Neural cell (in vitro differentiated cells): ENCODE results near the gene MRC2.

Source experiments
- EP300 ChIP-seq: fragments of 450-650 bp; conservative IDR thresholded peaks from 2 replicates; pipeline ENCODE4 v1.6.1; 2014; ENCODE audit warnings: antibody characterized with exemption, mild to moderate bottlenecking, moderate library complexity; ENCODE audit not compliant: poor library complexity, severe bottlenecking
- EZH2 ChIP-seq: fragments of 200-600, 300-800 bp; shearing (Covaris generic), sonication (generic); IDR thresholded peaks from 2 replicates; pipeline ENCODE4 v1.6.1; 2014; ENCODE audit warnings: antibody characterized with exemption, low read length, borderline replicate concordance, mild to moderate bottlenecking; ENCODE audit not compliant: insufficient read depth, poor library complexity, severe bottlenecking
- MXI1 ChIP-seq: fragments of 450-650 bp; conservative IDR thresholded peaks from 2 replicates; pipeline ENCODE4 v1.6.1; 2014; ENCODE audit warnings: antibody characterized with exemption, mild to moderate bottlenecking; ENCODE audit not compliant: poor library complexity, severe bottlenecking
- POLR2AphosphoS5 ChIP-seq: IDR thresholded peaks from 2 replicates; pipeline ENCODE4 v1.6.1; 2012
- RAD21 ChIP-seq: fragments of 450-650 bp; conservative IDR thresholded peaks from 2 replicates; pipeline ENCODE4 v1.6.1; 2014; ENCODE audit warnings: antibody characterized with exemption, mild to moderate bottlenecking, moderate library complexity
- SMC3 ChIP-seq: fragments of 450-650 bp; conservative IDR thresholded peaks from 2 replicates; pipeline ENCODE4 v1.6.1; 2014; ENCODE audit warnings: antibody characterized with exemption, mild to moderate bottlenecking, moderate library complexity; ENCODE audit not compliant: poor library complexity
- TAF1 ChIP-seq: IDR thresholded peaks from 2 replicates; pipeline ENCODE4 v1.6.1; 2012; ENCODE audit warnings: low read depth
- TF ChIP-seq, protein P1 (sequence below): fragments of 450-650 bp; IDR thresholded peaks from 2 replicates; pipeline ENCODE4 v1.5.1; 2014; ENCODE audit warnings: antibody characterized with exemption, mild to moderate bottlenecking, moderate library complexity; ENCODE audit not compliant: poor library complexity, severe bottlenecking
- TF ChIP-seq, protein P2 (sequence below): IDR thresholded peaks from 2 replicates; pipeline ENCODE4 v1.6.1; 2012; ENCODE audit warnings: borderline replicate concordance

DNA sequence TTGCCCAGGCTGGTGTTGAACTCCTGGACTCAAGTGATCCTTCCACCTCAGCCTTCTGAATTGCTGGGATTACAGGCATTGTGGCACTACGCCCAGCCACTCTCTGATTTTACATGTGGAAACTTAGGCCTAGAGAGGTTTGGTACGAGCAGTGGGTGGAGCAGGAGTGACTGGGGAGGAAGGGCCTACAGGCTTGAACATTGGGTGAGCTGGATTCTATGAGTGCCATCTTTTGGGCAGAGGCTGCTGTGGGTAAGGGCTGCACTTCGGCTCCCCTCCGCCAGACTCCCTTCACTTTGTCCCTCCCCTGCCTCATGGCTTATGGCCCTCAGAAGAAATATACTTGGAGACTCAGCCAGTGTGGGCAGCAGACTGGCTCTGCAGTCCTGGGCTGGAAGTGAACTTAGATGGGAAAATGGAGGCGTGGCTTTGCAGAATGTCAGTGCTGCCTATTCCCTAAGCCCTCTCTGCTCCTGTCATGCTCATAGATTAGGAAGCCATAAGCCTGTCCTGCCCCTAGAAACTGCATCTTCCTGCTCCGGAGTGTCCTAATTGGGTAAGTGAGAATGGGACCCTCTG lies 9.5 kb upstream of the MRC2 start:
- no peak for TF ChIP-seq POLR2AphosphoS5
- TF ChIP-seq, protein P1, sequence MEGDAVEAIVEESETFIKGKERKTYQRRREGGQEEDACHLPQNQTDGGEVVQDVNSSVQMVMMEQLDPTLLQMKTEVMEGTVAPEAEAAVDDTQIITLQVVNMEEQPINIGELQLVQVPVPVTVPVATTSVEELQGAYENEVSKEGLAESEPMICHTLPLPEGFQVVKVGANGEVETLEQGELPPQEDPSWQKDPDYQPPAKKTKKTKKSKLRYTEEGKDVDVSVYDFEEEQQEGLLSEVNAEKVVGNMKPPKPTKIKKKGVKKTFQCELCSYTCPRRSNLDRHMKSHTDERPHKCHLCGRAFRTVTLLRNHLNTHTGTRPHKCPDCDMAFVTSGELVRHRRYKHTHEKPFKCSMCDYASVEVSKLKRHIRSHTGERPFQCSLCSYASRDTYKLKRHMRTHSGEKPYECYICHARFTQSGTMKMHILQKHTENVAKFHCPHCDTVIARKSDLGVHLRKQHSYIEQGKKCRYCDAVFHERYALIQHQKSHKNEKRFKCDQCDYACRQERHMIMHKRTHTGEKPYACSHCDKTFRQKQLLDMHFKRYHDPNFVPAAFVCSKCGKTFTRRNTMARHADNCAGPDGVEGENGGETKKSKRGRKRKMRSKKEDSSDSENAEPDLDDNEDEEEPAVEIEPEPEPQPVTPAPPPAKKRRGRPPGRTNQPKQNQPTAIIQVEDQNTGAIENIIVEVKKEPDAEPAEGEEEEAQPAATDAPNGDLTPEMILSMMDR, result no peak
- TF ChIP-seq, protein P2, sequence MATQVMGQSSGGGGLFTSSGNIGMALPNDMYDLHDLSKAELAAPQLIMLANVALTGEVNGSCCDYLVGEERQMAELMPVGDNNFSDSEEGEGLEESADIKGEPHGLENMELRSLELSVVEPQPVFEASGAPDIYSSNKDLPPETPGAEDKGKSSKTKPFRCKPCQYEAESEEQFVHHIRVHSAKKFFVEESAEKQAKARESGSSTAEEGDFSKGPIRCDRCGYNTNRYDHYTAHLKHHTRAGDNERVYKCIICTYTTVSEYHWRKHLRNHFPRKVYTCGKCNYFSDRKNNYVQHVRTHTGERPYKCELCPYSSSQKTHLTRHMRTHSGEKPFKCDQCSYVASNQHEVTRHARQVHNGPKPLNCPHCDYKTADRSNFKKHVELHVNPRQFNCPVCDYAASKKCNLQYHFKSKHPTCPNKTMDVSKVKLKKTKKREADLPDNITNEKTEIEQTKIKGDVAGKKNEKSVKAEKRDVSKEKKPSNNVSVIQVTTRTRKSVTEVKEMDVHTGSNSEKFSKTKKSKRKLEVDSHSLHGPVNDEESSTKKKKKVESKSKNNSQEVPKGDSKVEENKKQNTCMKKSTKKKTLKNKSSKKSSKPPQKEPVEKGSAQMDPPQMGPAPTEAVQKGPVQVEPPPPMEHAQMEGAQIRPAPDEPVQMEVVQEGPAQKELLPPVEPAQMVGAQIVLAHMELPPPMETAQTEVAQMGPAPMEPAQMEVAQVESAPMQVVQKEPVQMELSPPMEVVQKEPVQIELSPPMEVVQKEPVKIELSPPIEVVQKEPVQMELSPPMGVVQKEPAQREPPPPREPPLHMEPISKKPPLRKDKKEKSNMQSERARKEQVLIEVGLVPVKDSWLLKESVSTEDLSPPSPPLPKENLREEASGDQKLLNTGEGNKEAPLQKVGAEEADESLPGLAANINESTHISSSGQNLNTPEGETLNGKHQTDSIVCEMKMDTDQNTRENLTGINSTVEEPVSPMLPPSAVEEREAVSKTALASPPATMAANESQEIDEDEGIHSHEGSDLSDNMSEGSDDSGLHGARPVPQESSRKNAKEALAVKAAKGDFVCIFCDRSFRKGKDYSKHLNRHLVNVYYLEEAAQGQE, result no peak
- TF ChIP-seq EP300, result no peak
- no peak for TF ChIP-seq TAF1
- no peak for TF ChIP-seq EZH2
- TF ChIP-seq SMC3, result no peak
- TF ChIP-seq RAD21, result no peak
- TF ChIP-seq MXI1, result no peak
